NCI-H82 (cell line): Measurements from ENCODE around the gene PCDHB12.
"Not testable (repeated sequence)": the region's sequence is repeated elsewhere in the genome, so short reads cannot be mapped to it uniquely, and the experiment has no call there.

Experiments used
- DNase-seq: peaks from one replicate; lab custom pipeline; 2025; lab: John Stamatoyannopoulos, UW

The PCDHB12 gene

GRCh38 chr5:141208478-141208877 lies at the start of gene PCDHB12:
TSS of gene PCDHB12 (plus strand) at chr5:141208719. CDS start at chr5:141208908, 189 bp downstream.
- peak; percentile 52 for DNase-seq

- DNase-seq = peak; percentile 36
Measured at GRCh38 chr5:141172381-141173204, 35.9 kb upstream of the PCDHB12 start, which contains the start of gene PCDHB7. TSS of gene PCDHB7 (plus strand) at chr5:141172644. CDS start at chr5:141172836, 192 bp downstream.

- not testable (repeated sequence) for DNase-seq
Measured at GRCh38 chr5:141174291-141175104, 34.0 kb upstream of the PCDHB12 start.

- no peak for DNase-seq
Measured at GRCh38 chr5:141175933-141176332, 32.6 kb upstream of the PCDHB12 start.

GRCh38 chr5:141177577-141178191 lies 30.8 kb upstream of the PCDHB12 start, which contains the start of gene PCDHB8:
TSS of gene PCDHB8 (plus strand) at chr5:141177790. CDS start at chr5:141178035, 245 bp downstream.
- DNase-seq = peak; percentile 38

- not testable (repeated sequence) for DNase-seq
Measured at GRCh38 chr5:141179371-141179770, 29.1 kb upstream of the PCDHB12 start.

GRCh38 chr5:141179876-141180275 lies 28.6 kb upstream of the PCDHB12 start:
- not testable (repeated sequence) for DNase-seq

GRCh38 chr5:141180313-141180712 lies 28.2 kb upstream of the PCDHB12 start:
- DNase-seq = no peak

GRCh38 chr5:141182248-141182647 lies 26.3 kb upstream of the PCDHB12 start, which contains the start of gene PCDHB16:
TSS of gene PCDHB16 (plus strand) at chr5:141182387. CDS start at chr5:141182560, 173 bp downstream.
- peak; percentile 38 for DNase-seq

GRCh38 chr5:141184117-141184855 lies 24.2 kb upstream of the PCDHB12 start:
- DNase-seq = not testable (repeated sequence)

GRCh38 chr5:141186897-141187512 lies 21.5 kb upstream of the PCDHB12 start, which contains the start of gene PCDHB9:
TSS of gene PCDHB9 (plus strand) at chr5:141187161. CDS start at chr5:141187319, 158 bp downstream.
- peak; percentile 50 for DNase-seq

- not testable (repeated sequence) for DNase-seq
Measured at GRCh38 chr5:141188682-141189081, 19.8 kb upstream of the PCDHB12 start.

GRCh38 chr5:141189131-141189530 lies 19.4 kb upstream of the PCDHB12 start:
- DNase-seq = not testable (repeated sequence)

- DNase-seq = peak; percentile 60
Measured at GRCh38 chr5:141192110-141192725, 16.3 kb upstream of the PCDHB12 start, which contains the start of gene PCDHB10. TSS of gene PCDHB10 (plus strand) at chr5:141192353. CDS start at chr5:141192553, 200 bp downstream.

GRCh38 chr5:141194332-141194731 lies 14.2 kb upstream of the PCDHB12 start:
- DNase-seq = not testable (repeated sequence)

- no peak for DNase-seq
Measured at GRCh38 chr5:141196363-141196762, 12.2 kb upstream of the PCDHB12 start.

- DNase-seq = peak; percentile 68
Measured at GRCh38 chr5:141199359-141200235, 8.9 kb upstream of the PCDHB12 start, which contains the start of gene PCDHB11. TSS of gene PCDHB11 (plus strand) at chr5:141199627. CDS start at chr5:141199775, 148 bp downstream.

GRCh38 chr5:141201126-141201525 lies 7.4 kb upstream of the PCDHB12 start:
- not testable (repeated sequence) for DNase-seq

GRCh38 chr5:141201646-141202045 lies 6.9 kb upstream of the PCDHB12 start:
- DNase-seq = not testable (repeated sequence)
